Stimulated activated naive CD8-positive, alpha-beta T cell treated with anti-CD3 and anti-CD28 coated beads, Interleukin-15, Interleukin-2, amounts not matched to agents 100 ng/mL and 50 ng/mL, for 24 hours (primary cell): ENCODE measurements around the gene ADCK1.
"Not testable (repeated sequence)": the region's sequence is repeated elsewhere in the genome, so short reads cannot be mapped to it uniquely, and the experiment has no call there.

Experiments used
- H3K27ac Mint-ChIP-seq: one replicate; pipeline ENCODE4 v1.8.0; 2021; ENCODE audit warnings: mild to moderate bottlenecking, mixed read lengths
- H3K27me3 Mint-ChIP-seq: one replicate; pipeline ENCODE4 v1.8.0; 2021; ENCODE audit warnings: mixed read lengths
- H3K36me3 Mint-ChIP-seq: one replicate; pipeline ENCODE4 v1.8.0; 2021; ENCODE audit warnings: low read depth, mixed read lengths
- H3K4me1 Mint-ChIP-seq: one replicate; pipeline ENCODE4 v1.8.0; 2021; ENCODE audit warnings: low read depth, mixed read lengths
- H3K4me3 Mint-ChIP-seq: one replicate; pipeline ENCODE4 v1.8.0; 2021; ENCODE audit warnings: mild to moderate bottlenecking, mixed read lengths
- H3K9me3 Mint-ChIP-seq: one replicate; pipeline ENCODE4 v1.8.0; 2021; ENCODE audit warnings: mixed read lengths

ADCK1 gene

GRCh38 chr14:77914073-77914721, 114.3 kb downstream of the ADCK1 start:
- Mint-ChIP-seq H3K4me3 (no peak overlapping the region), H3K27ac (no peak overlapping the region), H3K4me1 (no peaks in the 10 kb centered on the region), H3K36me3 (peaks cover 7% of the 10 kb centered on the region), H3K27me3 (no peaks in the 10 kb centered on the region), H3K9me3 (no peaks in the 10 kb centered on the region)

GRCh38 chr14:77915390-77915789, 115.5 kb downstream of the ADCK1 start:
- not testable (repeated sequence) for H3K4me3 Mint-ChIP-seq, H3K27me3 Mint-ChIP-seq, H3K36me3 Mint-ChIP-seq, H3K9me3 Mint-ChIP-seq, H3K4me1 Mint-ChIP-seq, H3K27ac Mint-ChIP-seq

DNA sequence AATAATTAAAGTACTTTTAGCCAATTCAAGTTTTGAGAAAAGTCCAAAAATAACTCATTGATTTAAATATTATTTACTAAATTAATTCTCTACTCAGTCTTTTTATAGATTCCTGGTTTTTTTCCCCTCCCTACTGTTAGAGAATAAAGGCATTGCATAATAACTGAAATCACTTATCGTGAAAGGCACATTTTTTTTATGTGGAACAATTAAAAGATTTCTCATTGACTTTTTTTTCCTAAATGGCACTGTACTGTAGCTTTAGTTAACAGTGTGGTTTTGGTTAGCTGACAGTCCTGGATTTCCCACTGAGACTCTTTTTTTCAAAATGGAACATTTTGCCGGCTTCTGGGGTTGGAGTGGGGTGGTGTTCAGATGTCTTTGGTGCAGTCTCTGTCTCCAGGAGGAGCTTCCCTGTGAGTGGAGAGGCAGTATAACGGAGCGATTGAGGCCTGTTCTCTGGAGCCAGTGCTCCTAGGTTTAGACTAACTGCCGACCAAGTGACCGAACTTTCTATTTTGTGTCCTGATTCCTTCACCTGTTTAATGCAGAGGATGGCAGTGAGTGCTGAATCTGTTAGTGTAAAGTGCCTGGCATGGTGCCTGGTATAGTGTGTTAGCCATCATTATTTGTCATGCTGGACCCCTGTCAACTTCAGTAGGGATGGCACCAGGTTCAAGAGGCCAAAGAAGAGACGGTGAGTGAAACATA, 117.7 kb downstream of the ADCK1 start:
- Mint-ChIP-seq H3K27ac (no peak overlapping the region), H3K36me3 (peaks cover 8% of the 10 kb centered on the region), H3K27me3 (no peaks in the 10 kb centered on the region), H3K4me1 (no peaks in the 10 kb centered on the region), H3K9me3 (peaks cover 3% of the 10 kb centered on the region), H3K4me3 (no peak overlapping the region)

DNA sequence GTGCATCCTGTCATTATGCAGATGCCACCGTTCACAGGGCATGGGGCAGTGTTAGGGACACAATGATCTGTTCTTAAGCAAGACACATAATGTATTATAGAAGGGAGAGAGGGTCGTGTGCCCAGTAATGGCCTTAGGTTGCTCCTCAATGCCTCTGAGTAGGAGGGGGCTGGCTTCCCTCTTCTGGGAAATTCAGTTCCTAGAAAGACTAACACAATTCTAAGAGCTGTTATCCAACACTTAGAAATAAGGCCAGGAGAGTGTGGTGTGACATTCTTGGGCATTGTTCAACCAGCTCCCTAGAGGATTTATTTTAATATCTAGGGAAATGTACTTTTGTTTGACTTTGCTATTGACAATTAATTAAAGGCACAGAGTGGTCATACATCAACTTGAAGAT, 118.5 kb downstream of the ADCK1 start:
- peaks cover 8% of the 10 kb centered on the region for H3K36me3 Mint-ChIP-seq
- H3K27me3 Mint-ChIP-seq, result no peaks in the 10 kb centered on the region
- no peak overlapping the region for H3K4me3 Mint-ChIP-seq
- no peak overlapping the region for H3K27ac Mint-ChIP-seq
- peaks cover 3% of the 10 kb centered on the region for H3K9me3 Mint-ChIP-seq
- H3K4me1 Mint-ChIP-seq, result no peaks in the 10 kb centered on the region

GRCh38 chr14:77920312-77920711, 120.4 kb downstream of the ADCK1 start:
- no peaks in the 10 kb centered on the region for H3K4me1 Mint-ChIP-seq
- H3K4me3 Mint-ChIP-seq, result no peak overlapping the region

DNA sequence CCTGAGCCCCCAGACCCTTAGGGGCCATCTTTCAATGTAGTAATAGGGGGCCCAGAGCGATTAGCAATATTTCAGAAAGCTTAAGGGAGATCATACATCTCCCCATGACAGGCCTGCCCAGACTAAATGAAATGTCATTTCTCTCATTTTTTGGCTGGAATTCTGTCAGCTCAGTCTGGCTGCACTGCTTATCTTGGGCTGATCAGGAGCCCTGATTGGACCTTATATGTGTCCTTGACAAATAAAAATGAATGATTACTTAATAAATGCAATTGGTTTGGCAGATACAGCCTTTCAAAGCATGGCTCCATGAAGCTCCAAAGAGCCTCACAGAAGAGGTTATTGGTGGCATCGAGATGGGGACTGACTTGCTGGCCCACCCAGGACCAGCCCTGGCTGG, 121.9 kb downstream of the ADCK1 start:
- Mint-ChIP-seq H3K4me1 (no peaks in the 10 kb centered on the region), H3K4me3 (no peak overlapping the region), H3K9me3 (peaks cover 3% of the 10 kb centered on the region), H3K27ac (no peak overlapping the region), H3K36me3 (peaks cover 16% of the 10 kb centered on the region), H3K27me3 (no peaks in the 10 kb centered on the region)

More at GRCh38 chr14:77920312-77920711, 120.4 kb downstream of the ADCK1 start:
- Mint-ChIP-seq H3K27me3 (no peaks in the 10 kb centered on the region), H3K27ac (no peak overlapping the region), H3K9me3 (peaks cover 3% of the 10 kb centered on the region), H3K36me3 (peaks cover 5% of the 10 kb centered on the region)

DNA sequence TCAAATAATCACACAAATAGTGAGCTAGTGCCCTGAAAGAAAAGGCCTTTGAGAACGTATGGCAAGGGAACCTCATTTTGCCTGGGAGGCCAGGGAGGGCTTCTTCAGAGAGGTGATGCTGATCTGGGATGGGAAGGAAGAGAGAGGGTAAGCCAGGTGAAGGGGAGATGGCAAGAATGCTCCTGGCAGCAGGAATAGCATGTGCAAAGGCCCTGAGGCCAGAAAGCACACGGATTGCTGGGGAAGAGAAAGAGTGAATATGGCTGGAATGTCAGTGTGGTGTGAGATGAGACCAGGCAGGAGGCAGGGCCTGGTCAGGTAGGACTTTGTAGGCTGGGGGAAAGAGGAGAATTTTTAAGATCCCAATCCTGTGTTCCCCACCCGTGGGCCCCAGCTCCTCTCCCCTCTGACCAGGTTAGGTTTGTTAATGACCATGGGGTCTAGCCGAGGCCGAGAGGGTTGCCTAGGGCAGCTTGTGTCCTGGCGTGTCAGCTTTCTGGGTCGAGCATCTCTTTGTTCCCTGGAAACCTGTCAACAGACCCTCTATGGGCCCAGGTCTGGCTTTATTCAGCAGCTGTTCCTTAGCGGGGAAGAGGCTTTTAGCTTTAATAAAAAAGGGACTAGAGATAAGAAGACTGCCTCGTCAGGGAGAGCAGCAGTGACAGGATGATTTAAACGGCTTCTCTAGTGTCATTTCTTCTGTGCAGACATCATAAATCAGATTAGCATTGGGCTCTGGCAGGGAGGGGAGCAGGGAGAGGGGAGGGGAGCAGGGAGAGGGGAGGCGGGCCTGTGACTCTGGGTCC, 123.4 kb downstream of the ADCK1 start:
- H3K27me3 Mint-ChIP-seq, result no peaks in the 10 kb centered on the region
- H3K36me3 Mint-ChIP-seq, result peaks cover 16% of the 10 kb centered on the region
- no peaks in the 10 kb centered on the region for H3K4me1 Mint-ChIP-seq
- peaks cover 3% of the 10 kb centered on the region for H3K9me3 Mint-ChIP-seq
- H3K27ac Mint-ChIP-seq, result no peak overlapping the region
- no peak overlapping the region for H3K4me3 Mint-ChIP-seq

GRCh38 chr14:77924141-77924948, 124.4 kb downstream of the ADCK1 start:
- no peaks in the 10 kb centered on the region for H3K4me1 Mint-ChIP-seq
- H3K36me3 Mint-ChIP-seq, result peaks cover 13% of the 10 kb centered on the region
- no peak overlapping the region for H3K4me3 Mint-ChIP-seq
- H3K9me3 Mint-ChIP-seq, result peaks cover 3% of the 10 kb centered on the region
- H3K27me3 Mint-ChIP-seq, result no peaks in the 10 kb centered on the region
- H3K27ac Mint-ChIP-seq, result no peak overlapping the region

DNA sequence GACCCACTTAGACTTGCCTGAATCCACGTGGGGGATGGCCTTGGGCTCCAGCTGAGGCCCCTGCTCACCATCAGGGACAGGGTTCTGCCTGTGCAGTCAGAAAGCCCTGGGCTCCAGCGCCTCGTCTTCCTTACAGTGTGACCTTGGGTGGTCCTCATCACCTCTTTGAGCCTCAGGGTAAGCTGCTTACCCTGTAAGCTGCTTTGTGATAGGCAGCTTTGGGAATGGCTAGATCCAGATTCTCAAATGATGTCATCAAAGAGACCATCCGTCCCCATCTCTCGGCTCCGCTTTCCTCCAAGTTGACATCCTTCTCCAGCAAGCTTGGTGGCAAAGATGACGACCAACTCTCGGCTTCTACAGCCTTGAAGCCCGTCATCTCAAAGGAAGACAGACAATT, 127.0 kb downstream of the ADCK1 start:
- Mint-ChIP-seq H3K9me3 (no peaks in the 10 kb centered on the region), H3K4me3 (no peak overlapping the region)

DNA sequence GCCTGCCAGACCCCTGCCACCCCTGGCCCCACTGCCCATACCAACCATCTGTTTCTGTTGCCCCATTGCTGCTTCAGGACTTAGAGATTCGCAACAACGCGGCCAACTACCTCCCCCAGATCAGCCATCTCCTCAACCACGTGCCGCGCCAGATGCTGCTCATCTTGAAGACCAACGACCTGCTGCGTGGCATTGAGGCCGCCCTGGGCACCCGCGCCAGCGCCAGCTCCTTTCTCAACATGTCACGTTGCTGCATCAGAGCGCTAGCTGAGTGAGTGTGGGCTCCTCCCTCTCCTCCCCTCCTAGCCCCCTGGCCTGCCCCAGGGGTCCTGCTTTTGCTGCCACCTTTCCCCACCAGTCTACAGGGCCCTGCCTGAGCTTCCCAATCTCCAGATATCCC, 131.5 kb downstream of the ADCK1 start:
- peaks cover 22% of the 10 kb centered on the region for H3K9me3 Mint-ChIP-seq
- no peak overlapping the region for H3K4me3 Mint-ChIP-seq
- H3K27ac Mint-ChIP-seq, result no peak overlapping the region
- H3K4me1 Mint-ChIP-seq, result no peaks in the 10 kb centered on the region
- H3K27me3 Mint-ChIP-seq, result no peaks in the 10 kb centered on the region
- H3K36me3 Mint-ChIP-seq, result peaks cover 54% of the 10 kb centered on the region

More for the DNA sequence above, 127.0 kb downstream of the ADCK1 start:
- no peaks in the 10 kb centered on the region for H3K27me3 Mint-ChIP-seq
- H3K36me3 Mint-ChIP-seq, result peaks cover 23% of the 10 kb centered on the region
- no peaks in the 10 kb centered on the region for H3K4me1 Mint-ChIP-seq
- H3K27ac Mint-ChIP-seq, result no peak overlapping the region

DNA sequence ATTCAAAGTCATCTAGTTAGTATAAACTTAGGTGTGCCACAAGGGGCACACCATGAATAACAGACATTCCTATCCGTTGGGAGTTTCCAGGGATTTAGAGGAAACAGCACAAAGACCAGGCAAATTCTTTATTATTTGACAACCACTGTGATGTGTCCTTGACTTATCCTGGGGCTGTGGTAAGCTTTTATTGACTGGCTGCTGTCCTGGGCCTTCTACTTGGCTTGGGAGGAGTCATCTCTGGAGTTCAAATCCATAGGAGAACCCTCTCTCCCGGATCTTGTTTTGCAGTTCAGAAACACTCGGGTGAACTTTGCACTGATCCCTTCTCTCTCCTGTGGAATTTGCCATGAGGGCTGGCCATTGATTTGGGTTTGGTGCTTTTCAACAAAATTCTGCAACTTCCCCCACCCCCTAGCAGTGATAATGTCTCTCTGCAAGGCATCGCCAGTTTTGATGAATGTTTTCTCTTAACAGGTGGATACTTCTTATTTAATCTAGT, 136.3 kb downstream of the ADCK1 start:
- H3K9me3 Mint-ChIP-seq, result peaks cover 22% of the 10 kb centered on the region
- no peak overlapping the region for H3K4me3 Mint-ChIP-seq
- no peaks in the 10 kb centered on the region for H3K4me1 Mint-ChIP-seq
- no peak overlapping the region for H3K27ac Mint-ChIP-seq
- H3K36me3 Mint-ChIP-seq, result peaks cover 51% of the 10 kb centered on the region
- no peaks in the 10 kb centered on the region for H3K27me3 Mint-ChIP-seq

GRCh38 chr14:77947372-77947771, 147.5 kb downstream of the ADCK1 start:
- no peaks in the 10 kb centered on the region for H3K4me1 Mint-ChIP-seq
- H3K36me3 Mint-ChIP-seq, result no peaks in the 10 kb centered on the region
- peaks cover 14% of the 10 kb centered on the region for H3K9me3 Mint-ChIP-seq
- no peaks in the 10 kb centered on the region for H3K27me3 Mint-ChIP-seq
- no peak overlapping the region for H3K4me3 Mint-ChIP-seq
- H3K27ac Mint-ChIP-seq, result no peak overlapping the region

GRCh38 chr14:77950371-77951063, 150.6 kb downstream of the ADCK1 start:
- no peaks in the 10 kb centered on the region for H3K27me3 Mint-ChIP-seq
- H3K36me3 Mint-ChIP-seq, result no peaks in the 10 kb centered on the region
- no peak overlapping the region for H3K4me3 Mint-ChIP-seq
- no peaks in the 10 kb centered on the region for H3K4me1 Mint-ChIP-seq
- H3K27ac Mint-ChIP-seq, result no peak overlapping the region
- H3K9me3 Mint-ChIP-seq, result peaks cover 14% of the 10 kb centered on the region
